GM18951 (cell line): ENCODE results near the gene TRIL.

Experiments used
- POLR2A ChIP-seq: IDR thresholded peaks from 4 replicates; pipeline ENCODE4 v1.6.1; 2011; ENCODE audit warnings: mild to moderate bottlenecking; ENCODE audit not compliant: insufficient read length, insufficient read depth; ENCODE audit errors: extremely low read depth
- in situ Hi-C: fragments of 300-500 bp; cut with MboI; formaldehyde crosslinking; loops from one replicate; pipeline ENCODE4 v1.12.0; 2022; ENCODE audit warnings: low sequenced_read_pairs, mixed read lengths, inconsistent platforms; ENCODE audit not compliant: unreplicated experiment

TRIL gene

DNA sequence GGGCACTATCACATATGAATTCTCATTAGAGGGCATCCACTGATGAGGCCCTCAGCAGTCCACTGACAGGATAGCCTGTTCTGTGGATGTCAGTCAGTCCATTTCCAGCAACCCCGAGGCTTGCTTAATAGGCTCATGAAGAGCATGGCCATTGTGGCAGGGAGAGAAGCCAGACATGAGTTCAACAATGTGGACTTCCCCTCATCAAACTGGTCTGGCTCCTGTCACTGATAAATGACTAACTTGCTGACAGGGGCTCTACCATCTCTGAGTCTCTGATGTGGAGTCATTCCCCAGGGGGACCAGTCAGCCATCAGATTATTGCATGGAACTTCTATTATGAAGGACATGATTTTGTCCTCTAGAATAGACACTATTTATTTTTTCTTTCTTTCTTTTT lies 19.8 kb upstream of the TRIL start:
- in situ Hi-C loops, result no loop called here
- TF ChIP-seq POLR2A, result no peak

DNA sequence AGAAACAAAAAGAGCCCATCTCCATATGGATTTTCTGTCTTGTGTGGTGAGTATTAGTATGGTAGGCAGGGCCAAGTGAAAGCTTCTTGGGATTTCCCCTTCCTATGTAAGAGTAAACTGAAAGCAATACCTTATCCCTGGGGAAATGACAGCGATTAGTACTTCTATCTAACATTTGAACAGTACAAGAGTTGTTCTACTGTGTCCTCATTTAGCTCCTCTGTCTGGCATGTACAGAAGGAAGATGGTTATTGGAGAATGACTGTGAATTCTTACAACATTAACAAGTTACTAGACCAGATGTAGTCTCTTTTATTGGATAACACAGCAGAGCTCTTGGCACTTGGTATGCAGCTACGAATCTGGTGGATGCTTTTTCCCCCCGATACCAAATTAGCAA lies 17.9 kb upstream of the TRIL start:
- no peak for TF ChIP-seq POLR2A
- in situ Hi-C loops, result no loop called here

DNA sequence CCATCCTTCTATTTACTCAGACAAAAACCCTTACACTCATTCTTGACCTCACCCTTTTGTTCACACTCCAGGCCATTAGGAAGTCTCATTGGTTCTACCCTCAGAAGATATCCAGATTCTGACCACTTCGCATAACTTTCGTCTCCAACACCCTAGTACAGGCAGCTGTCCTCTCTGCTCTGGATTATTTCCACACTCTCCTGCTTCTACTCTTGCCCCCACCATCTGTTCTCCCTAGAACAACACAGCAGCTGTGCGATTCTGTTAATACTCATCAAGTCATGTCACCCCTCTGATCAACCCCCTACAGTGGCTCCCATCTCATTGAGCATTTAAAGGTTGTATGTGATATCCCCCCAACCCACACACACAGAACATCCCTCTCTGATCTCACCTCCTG lies 15.5 kb upstream of the TRIL start:
- in situ Hi-C loops, result no loop called here
- TF ChIP-seq POLR2A, result no peak

DNA sequence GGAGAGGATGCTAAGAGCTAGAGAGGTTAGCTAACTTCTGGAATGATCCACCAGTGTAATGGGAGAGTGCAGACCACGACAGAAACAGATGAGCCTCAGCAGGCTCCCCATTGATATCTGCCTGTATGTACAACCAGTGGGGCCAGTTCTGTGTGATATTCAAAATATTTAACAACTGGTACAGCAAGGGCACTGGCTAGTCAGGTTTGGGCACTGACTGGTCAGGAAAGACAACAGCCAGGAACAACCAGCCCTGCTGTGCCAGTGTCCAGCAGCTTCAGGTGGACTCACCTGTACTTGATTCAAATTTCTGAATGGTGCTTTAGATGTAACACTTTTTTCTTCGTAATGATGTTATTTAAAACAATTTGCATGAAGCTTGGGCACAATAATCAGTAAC lies 5.9 kb upstream of the TRIL start:
- in situ Hi-C loops, result no loop called here
- no peak for TF ChIP-seq POLR2A

DNA sequence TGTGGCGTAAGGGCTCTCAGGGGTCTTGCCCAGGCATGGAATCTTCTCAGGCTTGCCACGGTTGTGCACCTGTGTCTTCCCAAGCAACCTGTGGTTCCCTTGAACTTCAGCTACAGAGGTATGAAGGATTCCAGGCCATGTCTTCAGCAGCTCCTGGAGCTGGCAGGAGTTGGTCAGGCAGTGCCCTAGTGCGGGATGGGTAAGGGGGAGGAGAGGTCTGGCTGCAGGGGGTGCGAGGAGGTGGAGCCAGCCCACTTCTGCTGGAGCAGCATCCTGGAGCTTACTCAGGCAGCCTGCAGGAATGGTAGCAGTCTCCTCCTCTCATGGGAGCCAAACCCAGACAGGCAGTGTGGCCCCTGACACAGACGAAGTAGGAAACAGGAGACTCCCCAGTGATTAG lies 3.8 kb upstream of the TRIL start:
- no peak for TF ChIP-seq POLR2A
- in situ Hi-C loops, result no loop called here

DNA sequence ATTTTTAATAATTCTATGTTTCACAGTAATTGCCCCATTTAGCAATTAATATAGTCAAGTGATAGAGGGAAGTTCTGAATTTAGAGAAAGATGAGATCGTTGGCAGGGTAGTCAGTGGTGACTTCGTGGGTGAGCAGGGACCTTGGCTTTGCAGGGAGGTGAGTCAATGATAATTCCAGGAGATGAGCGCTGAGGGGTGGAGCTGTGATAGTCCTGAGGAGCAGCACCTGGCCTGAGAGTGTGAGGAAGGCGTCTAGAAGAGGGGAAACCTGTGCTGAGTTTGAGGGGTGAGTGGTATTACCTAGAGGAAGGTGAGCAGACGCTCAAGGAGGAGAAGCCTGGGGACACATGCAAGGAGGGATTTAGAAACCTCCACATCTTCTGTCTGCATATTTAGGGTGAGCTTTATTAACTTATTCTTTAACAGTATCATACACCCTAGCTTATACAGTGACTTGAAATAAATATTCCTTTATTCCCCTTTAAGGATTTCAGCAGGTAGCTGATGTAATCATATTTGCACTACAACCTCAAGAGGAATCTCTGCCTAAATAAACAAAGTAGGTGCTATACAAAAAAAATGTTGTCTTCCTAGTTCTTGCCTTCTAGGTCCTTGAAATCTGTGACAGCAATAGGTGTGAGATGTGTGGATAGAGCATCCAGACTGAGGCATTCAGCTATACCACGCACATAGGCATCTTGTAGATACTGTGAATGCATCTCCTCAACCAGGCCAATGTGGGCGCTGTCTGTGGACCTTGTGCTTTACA lies 2.1 kb upstream of the TRIL start:
- in situ Hi-C loops, result no loop called here
- TF ChIP-seq POLR2A, result no peak

DNA sequence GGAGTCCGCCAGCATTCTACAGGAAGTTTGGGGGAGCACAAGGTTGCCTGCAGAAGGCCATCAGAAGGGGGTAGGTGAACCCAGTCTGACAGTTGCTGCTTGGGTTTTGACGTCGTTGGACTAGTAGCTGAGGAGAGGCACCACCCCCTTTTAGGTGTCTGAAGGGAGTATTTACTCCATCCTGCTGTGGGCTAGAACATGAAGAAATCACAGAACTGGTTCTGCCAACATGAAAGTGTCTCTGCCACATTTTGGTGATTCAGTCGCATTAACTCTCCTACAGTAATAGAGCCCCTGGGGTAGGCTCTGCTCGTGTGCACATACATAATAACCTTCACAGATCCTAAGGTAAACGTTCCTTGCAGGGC lies 834 bp upstream of the TRIL start:
- TF ChIP-seq POLR2A, result no peak
- in situ Hi-C loops, result no loop called here

DNA sequence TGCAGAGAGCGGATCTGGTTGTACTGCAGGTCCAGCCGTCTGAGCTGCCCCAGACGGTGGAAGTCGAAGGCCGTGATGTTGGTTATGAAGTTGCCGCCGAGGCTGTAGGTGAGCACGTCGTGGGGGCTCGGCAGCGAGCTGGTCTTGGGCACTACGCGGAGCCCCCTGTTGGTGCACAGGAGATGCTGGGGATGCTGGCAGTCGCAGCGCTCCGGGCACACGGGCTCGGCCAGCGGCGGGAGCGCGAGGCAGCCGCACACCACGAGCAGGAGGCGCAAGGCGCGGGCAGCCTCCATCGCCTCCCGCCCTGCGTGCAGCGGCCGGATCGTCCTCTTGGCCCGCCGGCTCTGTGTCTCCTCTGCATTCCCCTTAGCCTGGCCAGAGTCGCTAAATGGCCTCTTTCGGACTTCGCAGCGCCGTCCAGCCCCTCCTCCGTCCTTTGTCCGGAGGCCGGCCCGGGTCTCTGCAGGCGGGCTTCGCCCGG lies 337 bp downstream of the TRIL start:
- in situ Hi-C loops, result no loop called here
- no peak for TF ChIP-seq POLR2A

DNA sequence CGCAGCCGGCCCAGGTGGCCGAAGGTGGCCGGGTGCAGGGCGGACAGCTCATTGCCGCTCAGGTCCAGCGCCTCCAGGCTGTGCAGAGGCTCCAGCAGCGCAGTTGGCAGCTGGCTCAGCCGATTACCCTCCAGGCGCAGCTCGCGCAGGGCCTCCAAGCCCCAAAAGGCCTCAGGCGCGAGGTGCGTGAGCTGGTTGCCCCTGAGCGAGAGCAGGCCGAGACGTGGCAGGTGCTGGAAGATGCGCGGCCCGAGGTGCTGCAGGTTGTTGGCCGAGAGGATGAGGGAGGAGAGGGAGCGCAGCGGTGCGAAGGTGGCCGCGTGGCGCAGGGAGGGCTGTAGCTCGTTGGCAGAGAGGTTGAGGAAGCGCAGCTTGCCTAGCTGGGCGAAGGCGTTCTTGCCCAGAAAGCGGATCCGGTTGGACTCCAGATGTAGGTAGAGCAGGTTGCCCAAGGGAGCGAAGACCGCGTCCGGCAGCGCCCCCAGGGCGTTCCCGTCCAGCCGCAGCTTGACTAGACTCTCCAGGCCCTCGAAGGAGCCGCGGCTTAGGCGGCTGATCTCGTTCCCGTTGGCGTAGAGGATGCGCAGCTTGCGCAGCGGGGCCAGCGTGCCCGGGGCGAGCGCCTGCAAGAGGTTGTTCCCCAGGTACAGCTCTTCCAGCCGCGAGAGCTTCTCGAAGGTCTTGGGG lies 923 bp downstream of the TRIL start:
- TF ChIP-seq POLR2A, result no peak
- in situ Hi-C loops, result no loop called here

DNA sequence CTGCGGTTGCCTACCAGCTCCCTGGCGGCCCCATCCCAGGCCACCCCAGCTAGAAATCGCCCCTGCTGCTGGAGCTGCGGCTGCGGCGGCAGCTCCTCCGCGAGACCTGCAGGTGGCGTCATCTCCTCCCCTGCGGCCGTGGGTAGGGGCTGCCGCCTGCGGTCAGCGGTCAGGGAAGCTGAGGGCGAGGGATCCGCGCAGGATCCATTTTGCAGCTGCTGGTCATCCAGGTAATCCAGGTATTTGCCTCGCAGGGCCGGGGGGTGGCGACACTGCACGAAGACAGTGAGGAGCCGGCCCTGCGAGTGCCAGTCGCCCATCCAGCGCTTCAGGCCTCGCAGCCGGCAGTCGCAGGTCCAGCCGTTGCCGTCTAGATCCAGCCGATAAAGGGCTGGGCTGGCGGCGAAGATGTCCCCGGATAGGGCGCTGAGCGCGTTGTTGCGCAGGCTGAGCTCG lies 1.5 kb downstream of the TRIL start:
- no peak for TF ChIP-seq POLR2A
- in situ Hi-C loops, result no loop called here

DNA sequence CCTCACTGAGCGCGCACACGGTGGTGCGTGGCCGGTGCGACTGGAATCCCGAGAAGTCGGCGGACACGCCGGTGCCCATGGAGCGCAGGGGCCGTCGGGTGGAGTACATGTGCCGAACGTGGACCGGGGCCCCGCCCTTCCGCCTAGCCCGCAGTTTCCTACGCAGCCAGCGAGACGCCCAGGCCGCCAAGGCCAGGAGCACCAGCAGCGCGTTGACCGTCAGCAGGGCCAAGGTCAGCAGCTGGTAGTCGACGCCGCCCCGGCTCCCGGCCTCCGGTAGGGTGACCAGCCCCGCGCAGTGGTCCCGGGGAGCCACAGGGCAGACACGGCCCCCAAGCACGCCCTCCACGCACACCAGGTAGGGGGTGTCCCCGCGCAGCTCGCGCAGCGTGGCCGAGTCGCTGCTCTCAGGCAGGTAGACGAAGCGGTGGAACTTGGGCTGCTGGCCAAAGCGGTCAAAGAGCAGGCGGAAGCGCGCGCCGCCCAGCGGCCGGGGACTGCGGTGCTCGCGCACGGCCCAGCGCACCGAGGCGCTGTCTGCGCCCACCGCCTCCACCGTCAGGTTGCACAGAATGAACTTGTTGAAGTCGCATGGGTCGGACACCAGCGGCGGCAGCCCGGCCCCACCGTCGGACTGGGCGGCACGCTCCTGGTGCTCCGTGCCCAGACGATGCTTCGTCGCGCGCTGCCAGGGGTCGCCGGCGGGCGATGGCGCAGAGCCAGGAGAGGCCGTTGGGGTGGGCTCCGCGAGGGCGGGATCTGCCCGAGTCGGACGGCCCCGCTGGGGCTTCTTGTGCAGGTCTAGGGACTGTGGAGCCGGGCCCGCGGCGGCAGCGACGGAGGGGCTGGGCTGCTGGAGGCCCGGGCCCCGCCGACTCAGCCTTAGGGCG lies 2.2 kb downstream of the TRIL start:
- TF ChIP-seq POLR2A, result no peak
- in situ Hi-C loops, result no loop called here

DNA sequence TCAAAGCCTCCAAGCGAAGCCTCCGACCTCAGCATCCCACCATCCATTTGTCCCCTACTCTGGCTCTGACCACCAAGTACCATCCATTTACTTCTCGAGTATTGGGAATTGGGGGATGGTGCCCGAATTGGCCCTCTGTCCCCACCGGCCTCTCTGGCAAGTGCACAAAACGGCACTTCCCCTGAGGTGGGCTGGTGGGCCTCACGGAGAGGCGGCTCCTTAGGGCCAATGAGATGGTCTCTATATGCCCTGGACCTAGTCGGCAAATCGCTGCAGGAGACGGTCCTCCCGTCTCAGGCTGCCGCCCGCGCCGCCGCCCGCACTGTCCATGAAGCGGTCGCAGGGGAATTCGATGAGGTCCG lies 2.8 kb downstream of the TRIL start:
- in situ Hi-C loops, result no loop called here
- no peak for TF ChIP-seq POLR2A

DNA sequence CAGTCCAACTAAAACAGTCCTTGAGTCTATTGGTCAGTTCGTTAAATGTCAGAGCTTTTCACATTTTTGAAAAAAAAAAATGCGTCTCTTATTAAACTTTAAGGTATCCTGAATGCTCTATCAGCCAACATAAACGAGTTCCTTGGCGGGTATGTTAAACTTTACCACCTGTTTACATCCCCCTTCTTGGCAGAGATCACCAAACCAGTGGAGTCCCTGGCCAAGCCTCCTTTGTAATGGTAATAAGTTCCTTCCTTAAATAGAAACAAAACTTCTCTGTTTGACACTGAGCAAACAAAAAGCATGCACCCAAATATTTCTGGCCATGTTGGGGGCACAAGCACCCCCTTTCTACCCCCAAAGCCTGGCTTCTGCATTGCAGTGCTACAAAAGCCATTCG lies 3.2 kb downstream of the TRIL start:
- TF ChIP-seq POLR2A, result no peak
- in situ Hi-C loops, result no loop called here
